HG03571 (cell line): ENCODE data around the gene ECPAS.
"Not testable (repeated sequence)": the region's sequence is repeated elsewhere in the genome, so short reads cannot be mapped to it uniquely, and the experiment has no call there.

Source experiments
- ATAC-seq: cut with Tn5 transposase; IDR thresholded peaks from one replicate; pipeline ENCODE4 v1.9.1; 2021; ENCODE audit not compliant: unreplicated experiment

Gene ECPAS

GRCh38 chr9:111349766-111350165 is 134.4 kb downstream of the ECPAS start:
- ATAC-seq: no peak

DNA sequence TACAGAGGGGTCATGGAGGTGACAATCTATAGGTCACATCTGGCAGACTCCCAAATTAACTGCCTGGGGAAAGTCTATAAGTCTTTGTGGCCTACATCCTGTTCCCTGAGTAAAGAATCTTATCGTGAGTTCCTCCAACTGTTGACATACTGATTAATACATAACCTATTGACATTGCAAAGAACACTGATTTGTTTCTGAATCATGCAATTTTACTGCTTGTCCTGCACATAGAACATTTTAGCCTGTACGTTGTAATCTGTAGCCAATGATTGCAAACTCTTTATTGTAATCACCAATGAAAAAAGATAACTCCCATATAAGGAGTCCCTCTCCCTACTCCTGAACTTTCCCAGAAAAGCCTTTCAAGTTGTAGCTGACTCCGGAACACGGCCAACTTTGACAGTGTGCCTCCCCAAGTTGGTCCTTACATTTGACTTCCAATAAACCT is 135.3 kb downstream of the ECPAS start:
- no peak for ATAC-seq

GRCh38 chr9:111334318-111334863 is 149.8 kb downstream of the ECPAS start:
- not testable (repeated sequence) for ATAC-seq

DNA sequence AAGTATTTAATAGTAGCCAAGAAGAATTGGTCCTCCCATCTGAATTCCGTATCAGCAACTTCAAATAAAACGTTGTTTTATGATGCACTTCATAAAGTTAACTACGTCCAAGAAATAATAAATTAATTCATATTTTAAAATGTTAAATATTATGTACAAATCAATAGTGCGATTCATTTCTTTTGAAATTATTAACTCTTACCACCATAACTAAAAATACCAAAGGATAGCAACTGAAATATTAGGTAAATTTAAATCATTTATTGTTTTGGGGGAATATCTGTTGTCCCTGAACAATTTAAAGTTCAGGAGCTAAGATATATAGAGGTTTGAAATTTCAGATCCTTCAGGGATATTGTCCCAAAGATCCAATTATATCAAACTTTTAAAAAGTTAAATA is 154.1 kb downstream of the ECPAS start, which contains the start of gene OR2K2:
Gene OR2K2, minus strand, starts transcription at position 101 of the 400 bp plus-strand sequence. CDS start 1,791 bp downstream, outside the sequence.
- ATAC-seq: no peak

DNA sequence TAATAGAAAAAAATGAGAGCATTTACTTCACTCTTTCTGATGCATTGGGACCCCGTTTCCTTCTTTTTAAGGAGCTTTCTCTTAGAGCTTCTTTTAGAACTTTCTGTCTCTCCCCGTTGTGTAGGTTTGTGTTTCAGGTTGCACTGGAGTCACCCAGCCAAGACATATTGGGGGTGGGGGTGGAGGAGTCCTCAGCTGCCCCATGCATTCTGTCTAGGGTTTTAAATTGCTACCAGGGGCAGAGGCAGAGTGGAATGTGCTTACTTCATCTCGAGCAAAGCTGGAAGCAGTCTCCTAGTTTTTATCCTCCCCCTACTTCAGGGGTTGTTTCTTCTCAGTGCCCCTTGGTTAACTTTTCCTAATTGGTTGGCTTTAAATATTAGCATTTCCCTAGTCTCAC is 163.6 kb downstream of the ECPAS start:
- no peak for ATAC-seq

DNA sequence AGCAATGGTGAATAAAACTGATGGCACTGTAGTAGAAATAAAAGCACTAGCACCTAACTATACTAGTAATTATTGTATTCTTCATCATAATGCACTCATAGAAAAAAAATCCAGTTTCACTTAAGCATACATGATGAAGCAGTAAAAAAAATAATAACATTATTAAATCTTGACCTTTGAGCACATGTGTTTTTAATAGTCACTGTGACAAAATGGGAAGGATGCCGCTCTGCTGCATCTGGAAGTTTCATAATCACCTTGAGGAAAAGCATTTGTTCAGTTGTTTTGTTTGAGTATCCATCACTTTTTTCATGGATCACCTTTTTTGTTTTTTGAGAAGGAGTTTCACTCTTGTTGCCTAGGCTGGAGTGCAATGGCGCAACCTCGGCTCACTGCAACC is 167.4 kb downstream of the ECPAS start:
- ATAC-seq: no peak
